Activated effector memory CD4-positive, alpha-beta T cell treated with anti-CD3 and anti-CD28 coated beads, Interleukin-2, amount 50 U/mL, for 16 hours (primary cell): ENCODE measurements around the gene CHST11.
A peak's percentile ranks its signal among the peaks of the same experiment; 100 is the strongest.

Experiments
- DNase-seq: peaks from one replicate; pipeline ENCODE4 v3.0.0-alpha.2; 2020

The CHST11 gene

GRCh38 chr12:104456417-104456949, at the start of gene CHST11:
CHST11 (plus strand) TSS chr12:104456948.
- DNase-seq, result peak; percentile 91

GRCh38 chr12:104407438-104407837, 49.3 kb upstream of the CHST11 start:
- DNase-seq, result no peak

GRCh38 chr12:104407922-104408321, 48.8 kb upstream of the CHST11 start:
- DNase-seq, result no peak

GRCh38 chr12:104410326-104410725, 46.4 kb upstream of the CHST11 start:
- no peak for DNase-seq

- no peak for DNase-seq
Measured at GRCh38 chr12:104410786-104411185, 46.0 kb upstream of the CHST11 start.

GRCh38 chr12:104411826-104412641, 44.7 kb upstream of the CHST11 start:
- no peak for DNase-seq

GRCh38 chr12:104412681-104413080, 44.1 kb upstream of the CHST11 start:
- no peak for DNase-seq

- no peak for DNase-seq
Measured at GRCh38 chr12:104413330-104413729, 43.4 kb upstream of the CHST11 start.

- DNase-seq, result no peak
Measured at GRCh38 chr12:104414581-104415341, 42.0 kb upstream of the CHST11 start.

- DNase-seq, result no peak
Measured at GRCh38 chr12:104415342-104415980, 41.3 kb upstream of the CHST11 start.

- DNase-seq, result no peak
Measured at GRCh38 chr12:104416136-104416535, 40.6 kb upstream of the CHST11 start.

GRCh38 chr12:104416585-104416984, 40.2 kb upstream of the CHST11 start:
- no peak for DNase-seq

GRCh38 chr12:104419717-104420116, 37.0 kb upstream of the CHST11 start:
- no peak for DNase-seq

- no peak for DNase-seq
Measured at GRCh38 chr12:104420868-104421267, 35.9 kb upstream of the CHST11 start.

GRCh38 chr12:104421343-104421742, 35.4 kb upstream of the CHST11 start:
- no peak for DNase-seq

GRCh38 chr12:104422441-104422840, 34.3 kb upstream of the CHST11 start:
- DNase-seq, result no peak

GRCh38 chr12:104423273-104423672, 33.5 kb upstream of the CHST11 start:
- no peak for DNase-seq

- no peak for DNase-seq
Measured at GRCh38 chr12:104423809-104424208, 32.9 kb upstream of the CHST11 start.

GRCh38 chr12:104424955-104425354, 31.8 kb upstream of the CHST11 start:
- DNase-seq, result no peak

GRCh38 chr12:104425614-104426013, 31.1 kb upstream of the CHST11 start:
- DNase-seq, result no peak

GRCh38 chr12:104426926-104427546, 29.7 kb upstream of the CHST11 start:
- no peak for DNase-seq

- DNase-seq, result no peak
Measured at GRCh38 chr12:104427547-104427938, 29.2 kb upstream of the CHST11 start.

- DNase-seq, result no peak
Measured at GRCh38 chr12:104433061-104433460, 23.7 kb upstream of the CHST11 start.
